Liver (tissue), 9 donors: ENCODE measurements around the gene VRTN. TPM values are rescaled to one million over a fixed set of nuclear protein-coding genes. Genes with fewer than 3 reads are reported as not detected.

ENCODE experiments used
- DNase-seq: peaks from one replicate; pipeline ENCODE4 v3.0.0-alpha.2; 2017; ENCODE audit warnings: low spot score
- H3K27ac ChIP-seq, 2 donors: one replicate each; pipeline ENCODE4 v1.7.0; 2013; ENCODE audit warnings: inconsistent platforms in 2 of 2, low read length in 2 of 2, control low read depth in 1 of 2, low read depth in 1 of 2, mild to moderate bottlenecking in 1 of 2
- H3K27me3 ChIP-seq, 4 donors: one replicate each; pipeline versions ENCODE4 v1.6.1 to v1.7.0; 2013; ENCODE audit warnings: low read length in 3 of 4, inconsistent platforms in 1 of 4, mild to moderate bottlenecking in 1 of 4, moderate library complexity in 1 of 4; ENCODE audit not compliant: control insufficient read depth in 4 of 4, insufficient read depth in 4 of 4
- H3K36me3 ChIP-seq, 4 donors: one replicate each; pipeline versions ENCODE4 v1.6.1 to v1.7.0; 2013; ENCODE audit warnings: low read length in 3 of 4, mild to moderate bottlenecking in 3 of 4, low read depth in 1 of 4, moderate library complexity in 1 of 4; ENCODE audit not compliant: control insufficient read depth in 4 of 4, insufficient read depth in 3 of 4
- H3K4me1 ChIP-seq, 4 donors: one replicate each; pipeline versions ENCODE4 v1.6.1 to v1.7.0; 2013; ENCODE audit warnings: low read length in 3 of 4, mild to moderate bottlenecking in 3 of 4, moderate library complexity in 1 of 4; ENCODE audit not compliant: control insufficient read depth in 4 of 4, insufficient read depth in 4 of 4
- H3K4me3 ChIP-seq, 3 donors: one replicate each; pipeline versions ENCODE4 v1.6.1 to v1.7.0; 2013; ENCODE audit warnings: low read length in 3 of 3, control low read depth in 1 of 3, low read depth in 1 of 3, mild to moderate bottlenecking in 1 of 3
- H3K9ac ChIP-seq, 2 donors: one replicate each; pipeline ENCODE4 v1.7.0; 2013; ENCODE audit warnings: low read length in 2 of 2, mild to moderate bottlenecking in 2 of 2, moderate library complexity in 2 of 2, control low read depth in 1 of 2, low read depth in 1 of 2
- H3K9me3 ChIP-seq, 4 donors: one replicate each; pipeline versions ENCODE4 v1.6.1 to v1.7.0; 2013; ENCODE audit warnings: low read length in 3 of 4; ENCODE audit not compliant: control insufficient read depth in 4 of 4
- ATF3 ChIP-seq: IDR thresholded peaks from 2 replicates; pipeline ENCODE4 v1.6.1; 2016; ENCODE audit warnings: antibody characterized with exemption
- CTCF ChIP-seq: fragments of 150-350 bp; IDR thresholded peaks from 2 replicates; pipeline ENCODE4 v1.5.1; 2017; ENCODE audit warnings: improper control_type of control experiment, low read depth, low read length; ENCODE audit not compliant: missing input control
- EGR1 ChIP-seq, 2 donors: IDR thresholded peaks; 2 replicates each; pipeline ENCODE4 v1.6.1; 2016 to 2018; ENCODE audit warnings: antibody characterized with exemption in 2 of 2, low read depth in 2 of 2
- FOXA1 ChIP-seq: IDR thresholded peaks from 2 replicates; pipeline ENCODE4 v1.6.1; 2016; ENCODE audit warnings: antibody characterized with exemption
- FOXA2 ChIP-seq: IDR thresholded peaks from 2 replicates; pipeline ENCODE4 v1.6.1; 2016; ENCODE audit warnings: antibody characterized with exemption
- GABPA ChIP-seq, 2 donors: IDR thresholded peaks in 1 of 2; conservative IDR thresholded peaks in 1 of 2; 2 replicates each; pipeline ENCODE4 v1.6.1; 2016; ENCODE audit warnings: antibody characterized with exemption in 2 of 2, mild to moderate bottlenecking in 1 of 2, moderate library complexity in 1 of 2
- HNF4A ChIP-seq, 2 donors: conservative IDR thresholded peaks; 2 replicates each; pipeline ENCODE4 v1.6.1; 2016; ENCODE audit warnings: antibody characterized with exemption in 2 of 2, mild to moderate bottlenecking in 2 of 2
- HNF4G ChIP-seq: IDR thresholded peaks from 2 replicates; pipeline ENCODE4 v1.6.1; 2016; ENCODE audit warnings: antibody characterized with exemption
- JUND ChIP-seq, 2 donors: IDR thresholded peaks; 2 replicates each; pipeline ENCODE4 v1.6.1; 2016; ENCODE audit warnings: antibody characterized with exemption in 2 of 2
- MAX ChIP-seq: IDR thresholded peaks from 2 replicates; pipeline ENCODE4 v1.6.1; 2016; ENCODE audit warnings: antibody characterized with exemption
- NR2F2 ChIP-seq: IDR thresholded peaks from 2 replicates; pipeline ENCODE4 v1.6.1; 2016; ENCODE audit warnings: antibody characterized with exemption
- RAD21 ChIP-seq, 2 donors: IDR thresholded peaks; 2 replicates each; pipeline ENCODE4 v1.6.1; 2016; ENCODE audit warnings: antibody characterized with exemption in 2 of 2, mild to moderate bottlenecking in 2 of 2
- RXRA ChIP-seq, 2 donors: IDR thresholded peaks; 2 replicates each; pipeline ENCODE4 v1.6.1; 2017 to 2018; ENCODE audit warnings: antibody characterized with exemption in 2 of 2, mild to moderate bottlenecking in 1 of 2
- SP1 ChIP-seq: IDR thresholded peaks from 2 replicates; pipeline ENCODE4 v1.6.1; 2018; ENCODE audit warnings: antibody characterized with exemption, mild to moderate bottlenecking
- TAF1 ChIP-seq: conservative IDR thresholded peaks from 2 replicates; pipeline ENCODE4 v1.6.1; 2016; ENCODE audit warnings: antibody characterized with exemption, mild to moderate bottlenecking
- YY1 ChIP-seq: IDR thresholded peaks from 2 replicates; pipeline ENCODE4 v1.6.1; 2016; ENCODE audit warnings: antibody characterized with exemption, mild to moderate bottlenecking
- WGBS: extraction: QIAGEN DNeasy Blood & Tissue Kit; methylation state at CpG from one replicate; pipeline ENCODE4 v1.1.7; 2013; 5-methylcytosine and 5-hydroxymethylcytosine counted together
- polyA plus RNA-seq, 2 donors: library from polyadenylated mRNA; stranded (reverse) in 1 of 2; unstranded in 1 of 2; fragments of 200-250 nt in 1 of 2; fragments of >200 nt in 1 of 2; fragmentation: Nextera tagmentation in 1 of 2; extraction: Ambion mirVana in 1 of 2; gene quantifications; one replicate each; pipeline versions ENCODE4 v1.2.1 to v1.2.3, GENCODE V29; 2013 to 2015
- total RNA-seq, 2 donors: library from RNA; depleted of rRNA; stranded (reverse); fragments of >200 nt; gene quantifications; one replicate each; pipeline ENCODE4 v1.2.3, GENCODE V29; 2014
- TF ChIP-seq, protein P1 (sequence below): IDR thresholded peaks from 2 replicates; pipeline ENCODE4 v1.6.1; 2016; ENCODE audit warnings: antibody characterized with exemption
- TF ChIP-seq, protein P2 (sequence below): IDR thresholded peaks from 2 replicates; pipeline ENCODE4 v1.6.1; 2016; ENCODE audit warnings: antibody characterized with exemption, mild to moderate bottlenecking
- donor health status: healthy.
- donor health status: healthy.
- donor health status: healthy.
- donor health status: healthy.
- donor health status: healthy.

The VRTN gene
- total and polyA plus RNA-seq, 4 donors: not detected

DNA sequence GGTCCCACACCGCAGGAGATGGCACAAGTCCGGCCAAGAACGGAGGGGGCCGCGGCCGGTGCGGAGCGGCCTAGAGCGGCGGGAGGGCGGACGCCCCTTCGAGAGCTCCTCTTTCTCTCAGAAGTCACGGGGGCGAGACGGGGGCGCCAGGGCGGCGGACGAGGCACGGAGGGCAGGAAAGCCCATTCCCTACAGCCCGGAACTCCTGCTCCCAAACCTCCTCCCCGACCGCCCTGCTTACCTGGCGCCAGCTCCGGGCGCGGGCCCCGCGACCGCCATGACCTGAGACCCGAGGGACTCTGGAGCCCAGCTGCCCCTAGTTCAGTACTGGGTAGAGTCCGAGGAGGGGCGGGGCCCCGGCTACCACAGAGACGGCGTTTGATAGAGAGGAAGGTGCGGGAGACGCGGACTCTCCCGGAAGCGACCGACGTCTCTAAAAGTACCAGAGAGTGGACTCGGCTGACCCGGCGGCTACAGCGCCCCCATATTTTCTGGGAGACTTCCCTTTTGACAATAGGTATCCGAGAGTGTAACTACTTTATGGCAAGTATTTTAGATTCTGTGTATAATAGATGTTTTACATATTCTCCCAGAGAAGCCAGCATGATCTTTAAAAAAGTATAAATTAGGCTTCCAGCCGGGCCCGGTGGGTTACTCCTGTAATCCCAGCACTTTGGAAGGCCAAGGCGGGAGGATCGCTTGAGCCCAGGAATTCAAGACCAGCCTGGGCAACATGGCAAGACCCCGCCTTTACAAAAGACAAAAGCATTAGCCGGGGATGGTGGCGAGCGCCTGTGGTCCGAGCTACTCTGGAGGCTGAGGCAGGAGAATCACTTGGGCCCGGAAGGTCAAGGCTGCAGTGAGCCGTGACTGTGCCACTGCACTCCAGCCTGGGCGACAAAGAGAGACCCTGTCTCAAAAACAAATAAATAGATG, 45.4 kb upstream of the VRTN start, which contains the start of gene ABCD4:
TSS of gene ABCD4 (minus strand) at position 301 of the 936 bp plus-strand sequence. CDS start at position 279, 22 bp downstream.
- DNase-seq: peak; percentile 94
- Histone ChIP-seq H3K27me3 (no peaks in the 10 kb centered on the region), H3K4me1 (peaks cover 3 to 10% (median 7%) of the 10 kb centered on the region in 4 donors), H3K9ac (peak within 1 kb of the TSS; percentile 75 to 95), H3K27ac (peak within 1 kb of the TSS; percentile 68 to 90), H3K9me3 (no peaks in the 10 kb centered on the region), H3K36me3 (peaks cover 0 to 10% (median 5%) of the 10 kb centered on the region in 4 donors), H3K4me3 (peak within 1 kb of the TSS; percentile 82 to 92 (median 88))
- 12% methylated on average over 61 of the region's 61 CpGs for WGBS
- TF ChIP-seq FOXA1 (no peak), HNF4G (peak; percentile 80), HNF4A (conservative IDR thresholded peaks at IDR 0.05) (peak; percentile 81 to 93), JUND (IDR thresholded peaks at IDR 0.05) (peak; percentile 71 to 85), CTCF (peak; percentile 20), RAD21 (IDR thresholded peaks at IDR 0.05) (peak in 1 of 2 donors; percentile 23), YY1 (peak; percentile 78), GABPA (IDR thresholded peaks at IDR 0.05 in 1 of 2, conservative IDR thresholded peaks at IDR 0.05 in 1 of 2) (peak; percentile 50 to 86), RXRA (IDR thresholded peaks at IDR 0.05) (peak; percentile 83 to 96), SP1 (peak; percentile 67), FOXA2 (no peak), EGR1 (IDR thresholded peaks at IDR 0.05; ENCODE audit: low read depth in 2 of 2) (peak in 1 of 2 donors; percentile 58), NR2F2 (peak; percentile 80), ATF3 (peak; percentile 24), MAX (peak; percentile 60), TAF1 (peak; percentile 96)
- TF ChIP-seq, protein P1, sequence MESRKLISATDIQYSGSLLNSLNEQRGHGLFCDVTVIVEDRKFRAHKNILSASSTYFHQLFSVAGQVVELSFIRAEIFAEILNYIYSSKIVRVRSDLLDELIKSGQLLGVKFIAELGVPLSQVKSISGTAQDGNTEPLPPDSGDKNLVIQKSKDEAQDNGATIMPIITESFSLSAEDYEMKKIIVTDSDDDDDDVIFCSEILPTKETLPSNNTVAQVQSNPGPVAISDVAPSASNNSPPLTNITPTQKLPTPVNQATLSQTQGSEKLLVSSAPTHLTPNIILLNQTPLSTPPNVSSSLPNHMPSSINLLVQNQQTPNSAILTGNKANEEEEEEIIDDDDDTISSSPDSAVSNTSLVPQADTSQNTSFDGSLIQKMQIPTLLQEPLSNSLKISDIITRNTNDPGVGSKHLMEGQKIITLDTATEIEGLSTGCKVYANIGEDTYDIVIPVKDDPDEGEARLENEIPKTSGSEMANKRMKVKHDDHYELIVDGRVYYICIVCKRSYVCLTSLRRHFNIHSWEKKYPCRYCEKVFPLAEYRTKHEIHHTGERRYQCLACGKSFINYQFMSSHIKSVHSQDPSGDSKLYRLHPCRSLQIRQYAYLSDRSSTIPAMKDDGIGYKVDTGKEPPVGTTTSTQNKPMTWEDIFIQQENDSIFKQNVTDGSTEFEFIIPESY: peak; percentile 74
- TF ChIP-seq, protein P2, sequence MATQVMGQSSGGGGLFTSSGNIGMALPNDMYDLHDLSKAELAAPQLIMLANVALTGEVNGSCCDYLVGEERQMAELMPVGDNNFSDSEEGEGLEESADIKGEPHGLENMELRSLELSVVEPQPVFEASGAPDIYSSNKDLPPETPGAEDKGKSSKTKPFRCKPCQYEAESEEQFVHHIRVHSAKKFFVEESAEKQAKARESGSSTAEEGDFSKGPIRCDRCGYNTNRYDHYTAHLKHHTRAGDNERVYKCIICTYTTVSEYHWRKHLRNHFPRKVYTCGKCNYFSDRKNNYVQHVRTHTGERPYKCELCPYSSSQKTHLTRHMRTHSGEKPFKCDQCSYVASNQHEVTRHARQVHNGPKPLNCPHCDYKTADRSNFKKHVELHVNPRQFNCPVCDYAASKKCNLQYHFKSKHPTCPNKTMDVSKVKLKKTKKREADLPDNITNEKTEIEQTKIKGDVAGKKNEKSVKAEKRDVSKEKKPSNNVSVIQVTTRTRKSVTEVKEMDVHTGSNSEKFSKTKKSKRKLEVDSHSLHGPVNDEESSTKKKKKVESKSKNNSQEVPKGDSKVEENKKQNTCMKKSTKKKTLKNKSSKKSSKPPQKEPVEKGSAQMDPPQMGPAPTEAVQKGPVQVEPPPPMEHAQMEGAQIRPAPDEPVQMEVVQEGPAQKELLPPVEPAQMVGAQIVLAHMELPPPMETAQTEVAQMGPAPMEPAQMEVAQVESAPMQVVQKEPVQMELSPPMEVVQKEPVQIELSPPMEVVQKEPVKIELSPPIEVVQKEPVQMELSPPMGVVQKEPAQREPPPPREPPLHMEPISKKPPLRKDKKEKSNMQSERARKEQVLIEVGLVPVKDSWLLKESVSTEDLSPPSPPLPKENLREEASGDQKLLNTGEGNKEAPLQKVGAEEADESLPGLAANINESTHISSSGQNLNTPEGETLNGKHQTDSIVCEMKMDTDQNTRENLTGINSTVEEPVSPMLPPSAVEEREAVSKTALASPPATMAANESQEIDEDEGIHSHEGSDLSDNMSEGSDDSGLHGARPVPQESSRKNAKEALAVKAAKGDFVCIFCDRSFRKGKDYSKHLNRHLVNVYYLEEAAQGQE: peak; percentile 95
